Measurements from ENCODE around the gene ARID3A. TPM values are rescaled to one million over a fixed set of nuclear protein-coding genes. Genes with fewer than 3 reads are reported as not detected.

ARID3A gene
- total and polyA plus RNA-seq, 2 of the 8 experiments (the other 6 are each of a cell fraction or from before 2014, with no cell fraction given) = 40.5 to 77.4 TPM

- H4K8ac ChIP-seq (ENCODE audit: extremely low read depth, insufficient read depth, low read length) = no peak overlapping the region
- H3K79me1 ChIP-seq (ENCODE audit: low read depth, low read length) = no peaks in the 10 kb centered on the region
- H3K4me3 ChIP-seq (ENCODE audit: extremely low read depth in 1 of 4, insufficient read depth in 2 of 4, low read depth in 3 of 4, low read length in 4 of 4) = no peak overlapping the region
- H2BK15ac ChIP-seq (ENCODE audit: low read length) = no peak overlapping the region
- H3K27ac ChIP-seq (ENCODE audit: low read depth, low read length) = no peak overlapping the region
- H3K4ac ChIP-seq (replicated peaks; ENCODE audit: insufficient read length, low read depth, low read length) = no peak overlapping the region
- H4K20me1 ChIP-seq (replicated peaks in 1 of 2; ENCODE audit: control insufficient read depth in 1 of 2, insufficient read depth in 2 of 2, low read length in 2 of 2) = peaks cover 7 to 16% of the 10 kb centered on the region in 2 experiments
- no peak overlapping the region for H3K14ac ChIP-seq (ENCODE audit: insufficient read length)
- H2BK5ac ChIP-seq (ENCODE audit: low read depth, low read length) = no peak overlapping the region
- H2BK20ac ChIP-seq (ENCODE audit: low read length) = no peak overlapping the region
- H2BK12ac ChIP-seq (ENCODE audit: low read depth, low read length) = no peak overlapping the region
- no peak for DNase-seq (ENCODE audit: low read depth in 1 of 2, low spot score in 2 of 2)
- TF ChIP-seq CBX5 (IDR thresholded peaks at IDR 0.05; ENCODE audit: low read depth, low read length) = no peak
- TF ChIP-seq HDAC6 (IDR thresholded peaks at IDR 0.05; ENCODE audit: low read depth, low read length) = no peak
- no peak for TF ChIP-seq CBX8 (IDR thresholded peaks at IDR 0.05; ENCODE audit: borderline replicate concordance, low read depth, low read length)
- TF ChIP-seq SIRT6 (IDR thresholded peaks at IDR 0.05; ENCODE audit: low read length) = no peak
- TF ChIP-seq JUN (IDR thresholded peaks at IDR 0.05; ENCODE audit: low read depth, low read length) = no peak
- TF ChIP-seq USF2 (IDR thresholded peaks at IDR 0.05; ENCODE audit: low read length) = no peak
- no peak for TF ChIP-seq ATF3 (IDR thresholded peaks at IDR 0.05; ENCODE audit: insufficient read depth, low read depth, low read length)
- no peak for TF ChIP-seq HDAC2 (IDR thresholded peaks at IDR 0.05; ENCODE audit: borderline replicate concordance in 1 of 2, low read depth in 2 of 2, low read length in 2 of 2)
- TF ChIP-seq KDM1A (IDR thresholded peaks at IDR 0.05; ENCODE audit: borderline replicate concordance, low read length) = no peak
- peaks cover 0 to 10% (median 5%) of the 10 kb centered on the region in 4 experiments; a peak in 3 of 7 replicates for H3K4me1 ChIP-seq (replicated peaks in 1 of 4; ENCODE audit: control insufficient read depth in 3 of 4, insufficient read depth in 4 of 4, low read length in 3 of 4)
- H3K23me2 ChIP-seq (ENCODE audit: low read depth, low read length) = peaks cover 6% of the 10 kb centered on the region; the same call in 1 of the 2 replicates
- no peaks in the 10 kb centered on the region for H3K9me3 ChIP-seq (ENCODE audit: insufficient read depth in 2 of 2, low read depth in 1 of 2, low read length in 1 of 2)
- POLR2A ChIA-PET (ENCODE audit: partially characterized antibody) = interaction anchor here (1.3 to 1.9 kb wide), 3 partner anchors 9 to 25 kb away, joined by 4 to 5 read pairs (median 5); no protein-coding TSS in a partner anchor
- H3K79me2 ChIP-seq (ENCODE audit: control insufficient read depth in 1 of 2, insufficient read depth in 2 of 2, low read length in 2 of 2) = no peaks in the 10 kb centered on the region; a peak in 1 of 4 replicates
- H4K5ac ChIP-seq (ENCODE audit: insufficient read length, low read depth, low read length) = no peak overlapping the region
- no peak overlapping the region for H3K56ac ChIP-seq (replicated peaks; ENCODE audit: insufficient read length, low read depth, low read length)
- no peak overlapping the region for H3K18ac ChIP-seq (ENCODE audit: extremely low read depth, low read length)
- H3K9ac ChIP-seq (replicated peaks in 1 of 4; ENCODE audit: extremely low read depth in 1 of 4, low read depth in 3 of 4, low read length in 3 of 4) = no peak overlapping the region
- peaks cover 0 to 13% (median 2%) of the 10 kb centered on the region in 4 experiments; a peak in 2 of 8 replicates for H3K36me3 ChIP-seq (ENCODE audit: control insufficient read depth in 2 of 4, insufficient read depth in 4 of 4, low read length in 3 of 4)
- no peak overlapping the region for H4K91ac ChIP-seq (replicated peaks; ENCODE audit: insufficient read length, low read length)
- H3K4me2 ChIP-seq (ENCODE audit: insufficient read depth in 1 of 2, low read depth in 2 of 2, low read length in 2 of 2) = no peak overlapping the region
- H2AFZ ChIP-seq (ENCODE audit: low read length) = no peak overlapping the region
- WGBS, 2 experiments (ENCODE audit: extremely low coverage in 1 of 2, insufficient coverage in 1 of 2, insufficient read length in 1 of 2, insufficient replicate concordance in 2 of 2, low coverage in 1 of 2, low lambda C conversion rate in 2 of 2, missing lambda C conversion rate in 1 of 2) = 94% methylated on average over 10 of the region's 10 CpGs; no CpG with 5 or more reads in 1 of the 2 experiments
- H2BK120ac ChIP-seq (replicated peaks; ENCODE audit: low read depth, low read length) = no peak overlapping the region
- H3K27me3 ChIP-seq (replicated peaks in 1 of 4; ENCODE audit: control insufficient read depth in 3 of 4, extremely low read depth in 1 of 4, insufficient read depth in 3 of 4, low read length in 3 of 4) = no peaks in the 10 kb centered on the region
- no peak for FAIRE-seq
- H3K23ac ChIP-seq (ENCODE audit: insufficient read length) = no peak overlapping the region
- CTCF ChIA-PET (ENCODE audit: partially characterized antibody) = interaction anchor here (0.6 to 2.2 kb wide), 12 partner anchors 8 to 311 kb away, joined by 3 to 9 read pairs (median 4); no protein-coding TSS in a partner anchor
- no peak overlapping the region for H2AK5ac ChIP-seq (ENCODE audit: low read depth, low read length)
Observed at GRCh38 chr19:896434-896833, 29.4 kb upstream of the ARID3A start.
